ENCODE data around the gene TBC1D2.

Gene TBC1D2

DNA sequence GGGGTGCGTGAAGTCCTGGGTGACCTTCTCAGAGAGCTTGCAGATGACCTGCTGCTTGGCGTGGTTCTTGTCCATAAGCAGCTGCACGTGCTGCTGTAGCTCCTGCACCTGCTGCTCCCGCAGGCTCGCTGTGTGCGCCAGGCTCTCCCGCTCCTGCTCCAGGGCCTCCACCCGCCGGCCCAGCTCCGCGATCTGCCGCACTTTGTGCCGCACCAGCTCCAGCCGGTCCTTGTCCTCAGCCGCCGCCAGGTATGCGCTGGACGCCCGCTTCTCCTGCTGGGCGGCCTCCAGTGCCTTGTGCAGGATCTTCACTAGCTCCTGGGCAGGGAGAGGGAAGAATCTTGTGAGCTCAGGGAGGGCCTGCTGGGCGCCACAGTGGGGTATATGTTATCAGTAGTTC lies 34.5 kb downstream of the TBC1D2 start:
- in situ Hi-C loops (cut with HindIII; ENCODE audit: low sequenced_read_pairs) = no loop called here

DNA sequence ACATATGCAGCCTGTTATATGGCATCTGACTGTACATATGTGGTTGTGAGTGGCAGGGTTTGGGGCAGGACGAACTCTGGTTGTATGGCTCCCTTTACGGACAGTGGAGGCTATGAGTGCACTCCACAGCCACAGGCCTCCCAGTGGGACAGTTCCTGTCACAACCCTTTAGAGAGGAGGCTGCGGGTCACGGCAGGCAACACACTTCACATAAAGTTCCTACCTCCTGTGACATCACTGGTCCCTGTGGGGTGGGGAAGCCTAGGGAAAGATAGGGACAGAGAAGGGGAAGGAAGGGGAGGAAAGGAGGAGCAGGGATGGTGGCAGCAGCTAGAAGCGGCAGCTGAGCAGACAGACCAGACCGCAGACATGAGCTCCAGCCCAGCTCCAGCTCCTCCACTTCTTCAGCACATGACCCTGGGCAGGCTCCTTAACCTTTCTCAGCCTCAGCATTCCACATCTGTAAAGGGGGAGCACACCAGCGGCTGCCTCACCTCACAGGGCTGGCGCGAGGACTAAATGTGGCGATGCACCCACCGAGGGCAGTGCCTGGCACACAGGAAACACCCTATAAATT lies 35.6 kb downstream of the TBC1D2 start:
- in situ Hi-C loops (cut with HindIII; ENCODE audit: low sequenced_read_pairs) = no loop called here

DNA sequence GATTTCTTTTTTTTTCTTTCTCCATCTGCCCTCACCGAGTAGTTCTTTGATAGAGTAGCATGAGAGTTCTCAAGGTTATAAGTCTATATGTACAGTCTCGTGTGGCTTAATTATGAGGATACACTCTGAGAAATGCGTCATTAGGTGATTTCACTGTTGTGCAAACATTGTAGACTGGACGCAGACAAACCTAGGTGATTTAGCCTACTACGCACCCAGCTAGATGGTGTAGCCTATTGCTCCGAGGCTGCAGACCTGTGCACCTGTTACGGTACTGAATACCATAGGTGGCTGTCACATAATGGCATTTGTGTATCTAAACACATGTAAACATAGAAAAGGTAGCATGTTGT lies 36.1 kb downstream of the TBC1D2 start:
- in situ Hi-C loops (cut with HindIII; ENCODE audit: low sequenced_read_pairs) = no loop called here

DNA sequence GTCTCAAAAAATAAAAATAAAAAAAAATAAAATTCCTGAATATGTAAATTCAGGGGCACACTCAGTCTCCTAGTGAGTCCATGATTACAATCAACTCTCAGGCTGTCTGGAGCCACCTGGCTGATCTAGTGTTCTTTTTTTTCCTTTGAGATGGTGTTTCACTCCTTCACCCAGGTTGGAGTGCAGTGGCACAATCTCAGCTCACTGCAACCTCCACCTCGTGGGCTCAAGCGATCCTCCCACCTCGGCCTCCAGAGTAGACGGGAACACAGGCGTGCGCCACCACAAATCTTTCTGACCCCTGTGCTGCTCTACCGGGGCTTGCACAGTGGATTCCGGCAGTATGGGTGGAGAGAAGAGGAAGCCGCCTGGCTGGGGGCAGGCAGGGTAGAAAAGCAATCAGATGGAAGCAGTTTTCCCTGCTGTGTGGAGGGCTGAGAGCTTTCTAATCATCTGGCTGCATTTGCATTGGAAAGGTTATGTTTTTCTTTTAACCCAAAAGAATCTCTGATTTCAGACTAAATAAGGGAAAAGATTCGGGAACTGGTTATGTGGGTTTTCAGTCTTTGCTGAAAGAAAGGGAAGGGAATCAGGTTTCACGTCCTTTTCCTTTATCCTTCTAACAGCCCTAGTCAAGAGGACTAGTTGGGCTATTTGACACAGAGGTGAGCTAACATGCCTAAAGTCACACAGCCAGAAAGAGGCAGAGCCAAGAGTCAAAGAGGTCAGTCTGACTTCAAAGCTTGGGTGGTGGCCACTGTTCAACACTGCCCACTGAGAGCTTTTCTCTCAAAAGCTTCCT lies 36.7 kb downstream of the TBC1D2 start:
- in situ Hi-C loops (cut with HindIII; ENCODE audit: low sequenced_read_pairs) = no loop called here

DNA sequence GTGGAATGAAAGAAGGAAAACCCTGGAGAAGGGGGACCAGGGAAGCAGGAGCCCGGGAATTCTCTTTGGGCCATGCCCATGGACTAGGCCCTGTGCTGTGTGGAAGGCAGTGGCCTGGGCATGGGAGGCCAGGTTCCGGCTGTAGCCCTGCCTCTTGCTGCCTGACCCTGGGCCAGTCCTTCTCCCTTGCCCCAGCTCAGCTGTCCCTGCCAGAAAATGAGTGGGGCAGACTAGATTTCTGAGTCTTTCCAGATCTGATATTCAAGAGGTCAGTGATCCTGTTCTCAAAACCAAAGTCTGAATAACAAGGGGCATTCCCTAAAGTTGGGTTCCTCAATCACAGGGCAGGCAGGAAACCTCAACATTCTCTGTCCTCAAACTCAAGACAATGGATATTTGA lies 38.2 kb downstream of the TBC1D2 start:
- in situ Hi-C loops (cut with HindIII; ENCODE audit: low sequenced_read_pairs) = no loop called here

DNA sequence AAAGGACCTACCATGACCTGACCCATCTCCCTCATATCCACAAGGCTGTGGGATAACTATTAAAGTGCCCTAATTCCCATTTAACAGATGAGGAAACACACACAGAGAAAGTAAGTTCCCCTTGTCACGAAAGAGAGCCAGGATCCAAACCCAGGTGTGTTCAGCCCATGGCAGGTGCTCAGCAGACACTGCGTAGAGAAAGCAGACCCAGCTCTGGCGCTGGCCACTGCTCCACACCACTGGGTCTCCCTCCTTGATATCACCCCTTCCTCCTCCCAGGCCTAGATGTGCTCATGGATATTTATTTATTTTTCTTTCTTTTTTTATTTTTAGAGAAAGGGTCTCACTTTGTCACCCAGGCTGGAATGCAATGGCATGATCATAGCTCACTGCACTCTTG lies 39.1 kb downstream of the TBC1D2 start:
- in situ Hi-C loops (cut with HindIII; ENCODE audit: low sequenced_read_pairs) = no loop called here

DNA sequence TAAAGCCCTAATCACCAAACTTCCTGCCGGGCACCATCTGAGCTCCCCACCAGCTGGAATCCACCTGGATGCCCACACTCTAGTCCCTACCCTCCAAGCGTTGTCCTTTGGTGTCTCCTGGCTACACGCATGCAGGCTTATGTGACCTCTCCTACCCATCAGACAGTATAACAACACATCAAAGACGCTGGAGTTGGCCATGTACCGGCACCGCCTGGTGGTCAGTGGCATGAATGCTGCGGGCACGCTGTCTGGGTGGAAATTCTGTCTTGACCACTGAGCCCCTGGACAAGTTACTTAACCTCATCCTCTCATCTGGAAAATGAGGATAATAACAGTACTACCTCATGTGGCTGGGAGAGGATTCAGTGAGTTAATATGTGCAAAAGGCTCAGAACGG lies 39.6 kb downstream of the TBC1D2 start:
- in situ Hi-C loops (cut with HindIII; ENCODE audit: low sequenced_read_pairs) = no loop called here

DNA sequence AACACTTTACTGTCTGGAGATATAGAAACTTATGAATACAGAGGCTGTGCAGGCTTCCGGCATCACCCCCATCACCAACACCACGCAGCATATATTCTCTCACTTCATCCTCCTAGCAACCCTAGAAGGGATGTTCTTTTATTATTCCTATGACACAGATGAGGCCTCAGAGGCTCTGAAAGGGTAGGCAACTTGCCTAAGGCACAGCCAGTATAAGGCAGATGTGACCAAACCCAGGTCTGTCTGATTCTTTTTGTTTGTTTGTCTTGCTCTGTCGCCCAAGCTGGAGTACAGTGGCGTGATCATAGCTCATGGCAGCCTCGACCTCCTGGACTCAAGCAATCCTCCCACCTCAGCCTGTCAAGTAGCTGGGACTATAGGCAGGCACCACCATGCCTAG lies 40.2 kb downstream of the TBC1D2 start:
- in situ Hi-C loops (cut with HindIII; ENCODE audit: low sequenced_read_pairs) = no loop called here

DNA sequence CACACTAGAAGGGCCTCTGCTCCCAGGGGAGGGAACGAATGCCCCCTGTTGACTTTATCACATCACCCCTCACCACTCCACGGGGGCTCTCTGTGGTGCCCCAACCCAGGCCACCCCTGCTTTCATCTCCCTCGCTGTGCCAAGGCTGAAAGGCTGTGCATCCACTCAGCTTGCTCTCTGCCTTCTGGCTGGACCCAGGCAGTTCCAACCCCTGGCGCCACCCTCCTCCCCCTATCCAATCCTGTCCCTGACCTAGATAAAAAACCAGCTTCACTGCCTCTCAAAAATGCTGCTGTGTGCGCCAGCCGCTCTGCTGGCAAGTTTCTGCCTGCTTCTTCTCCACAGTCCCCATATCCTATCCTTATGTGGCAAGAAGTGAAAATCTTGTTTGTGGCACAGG lies 40.6 kb downstream of the TBC1D2 start:
- in situ Hi-C loops (cut with HindIII; ENCODE audit: low sequenced_read_pairs) = no loop called here

DNA sequence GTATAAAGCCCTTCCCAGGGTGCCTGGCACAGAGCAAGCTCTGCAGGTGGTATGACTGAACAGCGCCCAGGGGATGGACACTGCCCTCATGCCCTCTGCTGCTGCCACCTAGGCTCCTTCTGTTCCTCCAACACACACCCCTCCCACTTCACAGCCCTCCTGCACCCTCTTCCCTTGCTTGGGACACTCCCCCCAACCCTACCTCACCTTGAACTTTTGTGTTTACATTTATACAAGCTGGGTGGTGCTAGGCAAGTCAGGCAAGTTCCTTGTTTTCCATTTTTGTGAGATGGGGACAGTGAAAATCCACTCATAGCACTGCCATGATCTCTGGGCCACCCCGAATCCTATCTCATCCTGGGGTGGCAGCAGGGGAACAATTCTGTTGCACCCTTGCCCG lies 44.2 kb downstream of the TBC1D2 start:
- in situ Hi-C loops (cut with HindIII; ENCODE audit: low sequenced_read_pairs) = no loop called here

DNA sequence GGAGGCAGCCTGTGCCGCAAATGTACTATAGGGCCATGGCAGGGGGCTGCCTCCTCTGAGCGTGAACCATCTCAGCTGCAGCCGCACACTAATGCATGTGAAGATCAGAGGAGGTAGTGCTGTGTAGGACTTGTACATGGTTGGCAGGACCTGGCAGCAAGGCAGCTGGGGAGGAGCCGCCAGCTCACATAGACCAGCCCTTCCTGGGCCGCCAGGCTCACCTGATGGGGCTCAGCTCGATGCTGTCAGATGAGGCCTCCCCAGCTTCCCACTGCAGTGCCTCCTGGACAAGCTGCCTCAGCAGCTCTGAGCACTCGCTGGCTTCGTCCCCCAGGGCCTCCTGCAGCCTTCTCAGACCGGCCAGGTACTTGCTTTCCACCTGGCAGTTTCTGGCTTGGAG lies 45.0 kb downstream of the TBC1D2 start:
- in situ Hi-C loops (cut with HindIII; ENCODE audit: low sequenced_read_pairs) = no loop called here

DNA sequence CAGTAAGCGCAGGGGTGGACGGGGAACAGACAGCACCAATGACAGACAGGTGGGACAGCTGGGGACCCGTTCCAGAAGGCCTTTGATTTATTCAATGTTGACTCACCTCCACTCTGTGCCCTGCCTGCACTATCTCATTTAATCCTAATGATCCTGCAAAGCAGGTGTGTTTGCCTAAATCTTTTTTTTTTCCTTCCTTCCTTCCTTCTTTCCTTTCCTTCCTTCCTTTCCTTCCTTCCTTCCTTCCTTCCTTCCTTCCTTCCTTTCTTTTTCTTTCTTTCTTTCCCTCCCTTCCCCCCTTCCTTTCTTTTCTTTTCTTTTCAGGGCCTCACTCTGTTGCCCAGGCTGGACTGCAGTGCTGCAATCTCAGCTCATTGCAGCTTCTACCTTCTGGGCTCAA lies 45.9 kb downstream of the TBC1D2 start:
- in situ Hi-C loops (cut with HindIII; ENCODE audit: low sequenced_read_pairs) = loop anchor here (5.0 kb wide), 1 partner anchor 73 kb away; no protein-coding TSS in a partner anchor

DNA sequence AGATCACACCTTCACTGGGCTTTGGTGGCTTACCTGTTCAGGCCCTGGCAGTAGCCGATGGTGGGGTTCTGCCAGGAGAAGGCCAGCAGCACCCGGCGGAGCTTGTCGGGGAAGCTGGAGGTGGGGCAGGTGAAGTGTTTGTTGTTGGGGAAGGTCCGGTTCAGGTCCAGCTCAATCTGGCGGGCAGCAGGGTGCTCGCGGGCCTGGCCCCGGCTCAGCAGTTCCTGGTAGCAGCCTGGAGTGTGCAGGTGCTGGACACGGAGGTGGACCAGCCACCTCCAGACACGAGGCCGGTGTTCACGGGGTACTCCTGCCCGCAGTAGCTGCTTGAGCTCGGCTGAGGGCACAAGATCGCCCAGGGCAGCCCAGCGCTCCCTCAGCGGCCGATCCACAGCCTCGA lies 46.8 kb downstream of the TBC1D2 start:
- in situ Hi-C loops (cut with HindIII; ENCODE audit: low sequenced_read_pairs) = loop anchor here (5.0 kb wide), 1 partner anchor 74 kb away; no protein-coding TSS in a partner anchor

DNA sequence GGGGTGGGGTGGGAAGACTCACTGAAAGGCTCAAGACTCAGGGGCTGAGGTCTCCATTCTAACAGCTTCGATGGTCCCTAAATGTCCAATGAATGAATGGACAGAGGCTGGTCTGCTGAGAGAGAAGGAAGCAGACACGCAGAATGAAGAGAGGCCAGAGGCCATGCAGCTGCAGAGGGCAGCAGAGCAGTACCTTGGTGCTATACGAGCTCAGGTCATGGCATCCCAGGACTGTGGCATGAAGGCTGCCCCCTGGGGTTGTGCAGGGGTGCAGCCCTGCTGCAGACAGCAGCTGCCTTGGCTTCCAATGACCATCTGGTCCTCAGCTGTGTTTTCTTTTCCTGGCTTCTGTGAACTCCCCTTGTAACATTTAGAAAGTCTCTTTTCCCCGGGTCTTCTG lies 47.8 kb downstream of the TBC1D2 start:
- in situ Hi-C loops (cut with HindIII; ENCODE audit: low sequenced_read_pairs) = loop anchor here (5.0 kb wide), 1 partner anchor 75 kb away; no protein-coding TSS in a partner anchor

DNA sequence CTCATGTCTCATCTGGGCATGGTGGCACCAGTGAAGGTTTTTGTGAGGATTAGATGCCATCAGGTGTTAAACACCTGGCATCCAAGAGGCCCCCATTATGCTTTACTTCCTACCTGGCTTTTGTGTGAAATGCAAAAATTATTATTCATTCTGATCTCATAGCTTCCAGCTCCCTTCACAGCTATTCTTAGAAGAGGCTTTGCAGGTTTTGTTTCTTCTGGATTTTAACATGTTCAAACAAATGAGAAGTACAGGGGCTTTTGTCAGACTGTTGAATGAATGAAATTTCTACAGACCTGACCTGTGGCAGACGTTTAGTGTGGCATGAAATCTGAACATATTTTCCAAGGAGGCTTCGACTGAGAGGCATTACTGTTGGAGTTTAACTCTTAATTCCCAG lies 48.7 kb downstream of the TBC1D2 start:
- in situ Hi-C loops (cut with HindIII; ENCODE audit: low sequenced_read_pairs) = loop anchor here (5.0 kb wide), 1 partner anchor 76 kb away; no protein-coding TSS in a partner anchor

DNA sequence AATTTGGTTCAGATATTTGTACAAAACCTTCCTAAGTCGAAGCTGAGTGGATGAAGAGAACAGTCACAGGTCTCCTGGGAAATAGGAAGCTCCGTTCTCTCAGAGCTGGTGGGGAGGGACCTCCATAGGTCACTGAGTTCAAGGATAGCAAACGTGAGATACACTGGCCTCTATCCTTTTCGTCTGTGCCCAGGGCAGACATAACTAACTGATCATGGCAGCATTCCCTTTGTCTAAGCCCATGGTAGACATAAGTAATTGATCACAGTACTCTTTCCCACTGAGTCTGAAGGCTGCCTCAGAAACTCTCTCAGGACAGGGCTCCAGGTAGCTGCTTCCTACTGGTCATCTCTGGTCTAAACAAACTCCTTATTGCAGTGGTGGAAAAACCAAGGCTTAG lies 50.8 kb downstream of the TBC1D2 start:
- in situ Hi-C loops (cut with HindIII; ENCODE audit: low sequenced_read_pairs) = loop anchor here (5.0 kb wide), 1 partner anchor 78 kb away; no protein-coding TSS in a partner anchor

DNA sequence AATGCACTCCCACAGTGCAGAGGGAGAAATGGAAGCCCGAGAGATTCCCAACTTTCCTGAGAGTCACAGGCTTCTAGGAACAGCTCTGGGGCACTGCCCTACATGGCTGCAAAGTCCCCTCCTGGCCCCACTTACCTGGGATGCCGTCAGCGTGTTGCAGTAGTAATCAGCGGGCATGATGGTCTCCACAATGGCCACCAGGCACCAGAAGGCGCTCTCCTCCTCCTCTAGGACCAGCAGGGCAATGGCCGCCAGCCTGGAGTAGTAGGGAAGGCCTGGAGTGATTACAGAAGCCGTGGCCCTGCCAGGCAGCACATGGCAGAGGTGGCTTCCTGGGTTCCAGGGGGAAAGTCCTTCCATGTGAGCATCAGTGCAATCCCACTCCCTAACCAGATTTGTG lies 52.3 kb downstream of the TBC1D2 start:
- in situ Hi-C loops (cut with HindIII; ENCODE audit: low sequenced_read_pairs) = no loop called here

DNA sequence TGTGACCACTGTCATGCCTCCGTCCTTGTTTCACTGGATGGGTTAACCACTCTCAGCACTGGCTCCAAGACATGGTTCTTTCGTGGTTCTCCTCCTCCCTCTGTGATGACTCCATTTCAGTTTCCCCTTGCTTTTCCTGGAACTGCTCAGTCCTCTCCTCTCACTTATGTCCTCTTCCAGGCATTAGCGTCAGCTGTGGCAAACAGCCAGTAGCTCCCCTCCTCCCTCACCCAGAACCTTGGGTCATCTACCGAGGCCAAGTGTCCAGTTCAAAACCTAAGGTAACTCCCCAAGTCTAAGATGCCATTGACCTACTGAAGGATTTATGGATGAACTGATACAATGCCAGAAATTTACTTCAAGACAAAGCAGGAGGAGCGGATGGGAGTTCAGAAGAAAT lies 53.2 kb downstream of the TBC1D2 start:
- in situ Hi-C loops (cut with HindIII; ENCODE audit: low sequenced_read_pairs) = no loop called here

DNA sequence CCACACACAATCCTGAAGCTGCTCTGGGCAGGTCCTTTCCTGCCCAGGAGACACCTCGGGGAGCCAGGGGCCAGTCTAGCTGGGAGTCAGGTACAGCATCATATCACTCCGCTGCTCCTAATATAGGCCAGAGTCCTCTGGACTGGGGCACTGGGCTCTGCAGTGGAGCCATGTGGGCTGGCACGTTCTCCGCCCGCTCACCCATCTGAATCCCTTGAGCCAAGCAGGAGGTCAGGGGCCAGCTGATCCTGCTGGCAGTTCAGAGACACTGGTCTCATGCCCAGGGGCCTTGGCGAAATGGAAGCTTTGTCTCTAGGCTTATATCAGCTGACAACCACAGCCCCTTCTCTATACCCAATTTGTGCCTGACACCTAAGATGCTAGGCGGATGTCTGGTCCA lies 53.7 kb downstream of the TBC1D2 start:
- in situ Hi-C loops (cut with HindIII; ENCODE audit: low sequenced_read_pairs) = no loop called here

DNA sequence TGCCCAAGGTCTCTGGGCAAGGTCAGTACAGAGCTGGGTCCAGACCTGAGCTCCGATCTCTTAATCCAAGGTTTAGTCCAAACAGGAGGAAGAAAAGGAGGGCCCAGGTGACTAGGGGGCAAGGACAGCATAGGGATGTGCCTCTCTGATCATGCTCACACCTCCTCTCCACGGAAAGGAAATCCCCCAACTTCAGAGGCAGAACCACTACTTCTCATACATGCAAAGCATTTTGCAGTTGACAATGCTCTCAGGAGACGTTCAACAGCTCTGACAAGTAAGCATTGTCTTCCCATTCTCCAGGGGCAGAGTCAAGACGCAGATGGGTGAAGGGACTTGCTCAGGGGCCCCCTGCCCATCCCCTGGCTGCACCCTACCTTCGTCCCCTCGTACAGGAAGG lies 54.3 kb downstream of the TBC1D2 start:
- in situ Hi-C loops (cut with HindIII; ENCODE audit: low sequenced_read_pairs) = no loop called here

DNA sequence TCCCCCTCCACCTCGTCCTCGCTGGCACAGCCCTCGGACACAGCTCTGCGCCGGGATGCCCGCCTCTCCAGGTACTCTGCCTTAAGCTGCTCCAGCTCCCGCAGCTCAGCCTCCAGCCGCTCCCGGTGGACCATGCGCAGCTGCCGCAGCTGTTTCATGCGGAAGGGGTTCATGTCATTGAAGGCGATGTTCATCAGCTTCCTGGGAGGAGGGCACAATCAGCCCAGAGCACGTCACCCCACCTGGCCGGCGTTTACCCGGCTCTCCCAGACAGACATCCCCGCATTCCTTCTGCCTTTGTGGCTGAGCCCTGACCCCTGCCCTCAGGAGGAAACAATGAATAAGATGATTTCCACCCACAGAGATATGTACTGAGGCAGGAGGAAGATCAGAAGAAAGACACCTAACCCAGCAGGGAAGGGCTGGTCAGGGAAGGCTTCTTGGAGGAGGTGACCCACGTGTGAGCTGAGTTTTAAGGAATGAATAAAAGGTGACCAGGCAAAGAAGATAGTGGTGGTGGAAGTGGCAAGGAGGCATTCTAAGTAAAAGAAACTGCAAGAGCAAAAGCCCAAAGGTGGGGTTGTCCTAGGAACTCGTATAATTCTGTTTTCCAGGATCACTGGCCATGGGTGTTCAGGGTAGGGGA lies 55.9 kb downstream of the TBC1D2 start:
- in situ Hi-C loops (cut with HindIII; ENCODE audit: low sequenced_read_pairs) = no loop called here

DNA sequence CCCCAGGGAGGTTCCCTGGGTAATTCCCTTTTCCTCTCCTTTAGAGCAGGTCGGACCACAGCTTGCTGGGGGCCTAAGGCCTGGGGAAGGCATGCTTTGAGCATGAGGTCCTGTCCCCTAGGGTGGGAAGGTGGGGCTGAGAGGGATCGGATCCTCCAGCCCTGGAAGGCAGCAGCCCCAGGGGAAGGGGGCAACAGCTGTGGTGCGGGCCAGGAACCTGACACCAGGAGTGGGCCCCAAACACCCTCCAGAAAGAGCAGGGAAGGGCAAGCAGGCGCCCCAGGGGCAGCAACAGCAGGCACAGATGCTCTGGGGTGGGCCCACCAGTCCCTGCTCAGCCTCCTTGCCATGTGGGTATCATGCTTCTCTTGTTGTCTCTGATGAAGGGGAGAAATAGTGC lies 59.8 kb downstream of the TBC1D2 start:
- in situ Hi-C loops (cut with HindIII; ENCODE audit: low sequenced_read_pairs) = no loop called here
